Sciatic nerve (tissue), 2 donors: ENCODE data around the gene NRK. TPM values are rescaled to one million over a fixed set of nuclear protein-coding genes. Genes with fewer than 3 reads are reported as not detected.
"Not testable (repeated sequence)": the region's sequence is repeated elsewhere in the genome, so short reads cannot be mapped to it uniquely, and the experiment has no call there.

Source experiments
- ATAC-seq: fragments of 200-7000 bp; cut with Tn5 transposase; one replicate; pipeline ENCODE4 v1.9.1; 2020; ENCODE audit warnings: mild to moderate bottlenecking, moderate library complexity
- DNase-seq: peaks from one replicate; pipeline ENCODE4 v3.0.0-alpha.2; 2020; ENCODE audit warnings: low spot score
- intact Hi-C: fragments of 100-400 bp; cut with DNase I; formaldehyde crosslinking; loops from one replicate; pipeline ENCODE4 v1.14.2; 2022
- total RNA-seq: library from RNA; stranded (reverse); fragmentation: NEBNext Ultra II Directional; extraction: Animal tissue kit (Norgen Biotek cat#: 25700); gene quantifications from one replicate; pipeline ENCODE4 v1.2.1, GENCODE V29; 2021
- donor health status: DM: no; HTN: no; CAD: no.
- donor health status: DM: no; HTN: no; CAD: no.

NRK gene
- total RNA-seq = 1.4 TPM

GRCh38 chrX:105822138-105823091 is at the start of gene NRK:
Gene NRK, plus strand, starts transcription at chrX:105822539. Its CDS starts 307 bp downstream, at chrX:105822846.
- ATAC-seq = peak; percentile 70
- intact Hi-C loops = no loop called here
- no peak for DNase-seq

- DNase-seq (no peak), ATAC-seq (no peak)
- intact Hi-C loops = no loop called here
Observed at GRCh38 chrX:105773801-105774200, 48.5 kb upstream of the NRK start.

GRCh38 chrX:105775679-105776078 is 46.7 kb upstream of the NRK start:
- intact Hi-C loops = no loop called here
- no peak for DNase-seq

GRCh38 chrX:105781804-105782203 is 40.5 kb upstream of the NRK start:
- intact Hi-C loops = no loop called here
- DNase-seq (no peak), ATAC-seq (no peak)

More at GRCh38 chrX:105775679-105776078, 46.7 kb upstream of the NRK start:
- ATAC-seq = no peak

- DNase-seq, intact Hi-C loops, ATAC-seq: not testable (repeated sequence)
Observed at GRCh38 chrX:105796877-105797276, 25.5 kb upstream of the NRK start.

GRCh38 chrX:105803891-105804290 is 18.4 kb upstream of the NRK start:
- ATAC-seq = no peak
- DNase-seq = no peak
- intact Hi-C loops = no loop called here

GRCh38 chrX:105805655-105806054 is 16.7 kb upstream of the NRK start:
- DNase-seq, ATAC-seq, intact Hi-C loops: not testable (repeated sequence)

GRCh38 chrX:105816517-105816916 is 5.8 kb upstream of the NRK start:
- no peak for ATAC-seq
- intact Hi-C loops = no loop called here

GRCh38 chrX:105820247-105820646 is 2.1 kb upstream of the NRK start:
- intact Hi-C loops = no loop called here
- no peak for ATAC-seq
- DNase-seq = no peak

More at GRCh38 chrX:105816517-105816916, 5.8 kb upstream of the NRK start:
- DNase-seq = no peak

- intact Hi-C loops = no loop called here
- ATAC-seq = peak; percentile 28
- no peak for DNase-seq
Observed at GRCh38 chrX:105821471-105822121, 743 bp upstream of the NRK start.

- intact Hi-C loops = no loop called here
- no peak for ATAC-seq
- no peak for DNase-seq
Observed at GRCh38 chrX:105823092-105823455, 735 bp downstream of the NRK start.

GRCh38 chrX:105829011-105829410 is 6.7 kb downstream of the NRK start:
- intact Hi-C loops = no loop called here
- no peak for DNase-seq

GRCh38 chrX:105837232-105837631 is 14.9 kb downstream of the NRK start:
- peak; percentile 74 for DNase-seq
- peak; percentile 69 for ATAC-seq
- intact Hi-C loops = no loop called here

More at GRCh38 chrX:105829011-105829410, 6.7 kb downstream of the NRK start:
- ATAC-seq = no peak

GRCh38 chrX:105845631-105846030 is 23.3 kb downstream of the NRK start:
- DNase-seq (no peak), ATAC-seq (no peak)
- intact Hi-C loops = no loop called here

GRCh38 chrX:105850100-105850499 is 27.8 kb downstream of the NRK start:
- intact Hi-C loops, ATAC-seq, DNase-seq: not testable (repeated sequence)

GRCh38 chrX:105865709-105866108 is 43.4 kb downstream of the NRK start:
- ATAC-seq = no peak
- intact Hi-C loops = no loop called here
- no peak for DNase-seq

GRCh38 chrX:105869701-105870100 is 47.4 kb downstream of the NRK start:
- DNase-seq (no peak), ATAC-seq (no peak)
- intact Hi-C loops = no loop called here

GRCh38 chrX:105870445-105870844 is 48.1 kb downstream of the NRK start:
- ATAC-seq (no peak), DNase-seq (no peak)
- intact Hi-C loops = no loop called here

- intact Hi-C loops = no loop called here
- no peak for ATAC-seq
Observed at GRCh38 chrX:105872941-105873340, 50.6 kb downstream of the NRK start.

GRCh38 chrX:105874790-105875189 is 52.5 kb downstream of the NRK start:
- DNase-seq (no peak), ATAC-seq (no peak)
- intact Hi-C loops = no loop called here

More at GRCh38 chrX:105872941-105873340, 50.6 kb downstream of the NRK start:
- no peak for DNase-seq
